ENCODE measurements around the gene SORD.
"Not testable (repeated sequence)": the region's sequence is repeated elsewhere in the genome, so short reads cannot be mapped to it uniquely, and the experiment has no call there.

Gene SORD

GRCh38 chr15:45062301-45062700 is 39.3 kb downstream of the SORD start:
- not testable (repeated sequence) for DNase-seq (ENCODE audit: low read depth in 3 of 3)

- DNase-seq (ENCODE audit: low read depth in 3 of 3) = no peak
Observed at GRCh38 chr15:45064386-45064785, 41.4 kb downstream of the SORD start.

- DNase-seq (ENCODE audit: low read depth in 3 of 3) = not testable (repeated sequence)
Observed at GRCh38 chr15:45069942-45070360, 47.0 kb downstream of the SORD start.

- not testable (repeated sequence) for DNase-seq (ENCODE audit: low read depth in 3 of 3)
Observed at GRCh38 chr15:45073602-45074001, 50.6 kb downstream of the SORD start.

- not testable (repeated sequence) for DNase-seq (ENCODE audit: low read depth in 3 of 3)
Observed at GRCh38 chr15:45075440-45076320, 52.7 kb downstream of the SORD start.

GRCh38 chr15:45077391-45077790 is 54.4 kb downstream of the SORD start:
- not testable (repeated sequence) for DNase-seq (ENCODE audit: low read depth in 3 of 3)

GRCh38 chr15:45079201-45079600 is 56.2 kb downstream of the SORD start:
- DNase-seq (ENCODE audit: low read depth in 3 of 3) = not testable (repeated sequence)

- not testable (repeated sequence) for DNase-seq (ENCODE audit: low read depth in 3 of 3)
Observed at GRCh38 chr15:45079628-45080246, 56.7 kb downstream of the SORD start.

- not testable (repeated sequence) for DNase-seq (ENCODE audit: low read depth in 3 of 3)
Observed at GRCh38 chr15:45080593-45080992, 57.6 kb downstream of the SORD start.

- DNase-seq (ENCODE audit: low read depth in 3 of 3) = not testable (repeated sequence)
Observed at GRCh38 chr15:45082412-45082811, 59.4 kb downstream of the SORD start.

- DNase-seq (ENCODE audit: low read depth in 3 of 3) = no peak
Observed at GRCh38 chr15:45083223-45083622, 60.2 kb downstream of the SORD start.

GRCh38 chr15:45084163-45084562 is 61.2 kb downstream of the SORD start:
- no peak for DNase-seq (ENCODE audit: low read depth in 3 of 3)

GRCh38 chr15:45087513-45087912 is 64.5 kb downstream of the SORD start:
- no peak for DNase-seq (ENCODE audit: low read depth in 3 of 3)

GRCh38 chr15:45088801-45089711 is 66.1 kb downstream of the SORD start:
- DNase-seq (ENCODE audit: low read depth in 3 of 3) = no peak

- DNase-seq (ENCODE audit: low read depth in 3 of 3) = no peak
Observed at GRCh38 chr15:45089712-45090373, 66.8 kb downstream of the SORD start.

- DNase-seq (ENCODE audit: low read depth in 3 of 3) = no peak
Observed at GRCh38 chr15:45091161-45091560, 68.2 kb downstream of the SORD start.

GRCh38 chr15:45091576-45091975 is 68.6 kb downstream of the SORD start:
- no peak for DNase-seq (ENCODE audit: low read depth in 3 of 3)

GRCh38 chr15:45093013-45093412 is 70.0 kb downstream of the SORD start:
- no peak for DNase-seq (ENCODE audit: low read depth in 3 of 3)

GRCh38 chr15:45093622-45094357 is 70.8 kb downstream of the SORD start:
- no peak for DNase-seq (ENCODE audit: low read depth in 3 of 3)

GRCh38 chr15:45094358-45094730 is 71.3 kb downstream of the SORD start:
- DNase-seq (ENCODE audit: low read depth in 3 of 3) = no peak

GRCh38 chr15:45095661-45096060 is 72.7 kb downstream of the SORD start:
- DNase-seq (ENCODE audit: low read depth in 3 of 3) = no peak
